H9 (cell line): ENCODE measurements around the gene TANGO6. TPM values are rescaled to one million over a fixed set of nuclear protein-coding genes. Genes with fewer than 3 reads are reported as not detected.

Experiments
- DNase-seq: peaks from one replicate; pipeline ENCODE4 v3.0.0-alpha.2; 2017
- H2AFZ ChIP-seq: one replicate; pipeline ENCODE4 v1.6.1; 2013; ENCODE audit warnings: mild to moderate bottlenecking, low read length, control low read depth, moderate library complexity
- H2AK5ac ChIP-seq: 2 replicates; pipeline ENCODE4 v1.6.1; 2013; ENCODE audit warnings: low read length, control low read depth, mixed read lengths; ENCODE audit not compliant: insufficient read length
- H2BK120ac ChIP-seq: one replicate; pipeline ENCODE4 v1.6.1; 2013; ENCODE audit warnings: low read depth, mild to moderate bottlenecking, low read length, control low read depth, inconsistent platforms; ENCODE audit not compliant: poor library complexity, severe bottlenecking
- H2BK12ac ChIP-seq: 2 replicates; pipeline ENCODE4 v1.6.1; 2013; ENCODE audit warnings: low read length, control low read depth, mixed read lengths, low read depth; ENCODE audit not compliant: insufficient read length
- H2BK15ac ChIP-seq: 2 replicates; pipeline ENCODE4 v1.6.1; 2013; ENCODE audit warnings: low read depth, low read length, control low read depth
- H2BK20ac ChIP-seq: one replicate; pipeline ENCODE4 v1.6.1; 2013; ENCODE audit warnings: low read depth, mild to moderate bottlenecking, low read length, control low read depth, inconsistent platforms; ENCODE audit not compliant: poor library complexity, severe bottlenecking
- H2BK5ac ChIP-seq: 2 replicates; pipeline ENCODE4 v1.6.1; 2013; ENCODE audit warnings: low read length, control low read depth, mixed read lengths; ENCODE audit not compliant: insufficient read length
- H3K14ac ChIP-seq: 2 replicates; pipeline ENCODE4 v1.6.1; 2013; ENCODE audit warnings: low read length, control low read depth; ENCODE audit not compliant: insufficient read depth
- H3K18ac ChIP-seq: 2 replicates; pipeline ENCODE4 v1.6.1; 2013; ENCODE audit warnings: low read depth, mild to moderate bottlenecking, mixed read lengths, low read length, control low read depth; ENCODE audit not compliant: insufficient read length
- H3K23ac ChIP-seq: 2 replicates; pipeline ENCODE4 v1.6.1; 2013; ENCODE audit warnings: low read length, control low read depth, mixed read lengths, low read depth; ENCODE audit not compliant: insufficient read length
- H3K23me2 ChIP-seq: 2 replicates; pipeline ENCODE4 v1.6.1; 2013; ENCODE audit warnings: low read depth, mild to moderate bottlenecking, mixed read lengths, low read length, control low read depth; ENCODE audit not compliant: insufficient read length, poor library complexity, severe bottlenecking
- H3K27ac ChIP-seq: 2 replicates; pipeline ENCODE4 v1.5.1; 2013; ENCODE audit warnings: low read length, control low read depth, mixed read lengths, low read depth; ENCODE audit not compliant: insufficient read length
- H3K27me3 ChIP-seq: 2 replicates; pipeline ENCODE4 v1.6.1; 2013; ENCODE audit warnings: low read length, control low read depth, inconsistent platforms; ENCODE audit not compliant: insufficient read depth
- H3K4ac ChIP-seq: 2 replicates; pipeline ENCODE4 v1.6.1; 2013; ENCODE audit warnings: low read depth, mild to moderate bottlenecking, control low read depth, inconsistent platforms, low read length, moderate library complexity
- H3K4me1 ChIP-seq: 2 replicates; pipeline ENCODE4 v1.6.1; 2013; ENCODE audit warnings: low read length, control low read depth, inconsistent platforms; ENCODE audit not compliant: insufficient read depth
- H3K4me2 ChIP-seq: 2 replicates; pipeline ENCODE4 v1.6.1; 2013; ENCODE audit warnings: low read length, control low read depth, mixed read lengths; ENCODE audit not compliant: insufficient read length, insufficient read depth
- H3K56ac ChIP-seq: 2 replicates; pipeline ENCODE4 v1.6.1; 2013; ENCODE audit warnings: low read depth, mild to moderate bottlenecking, mixed read lengths, low read length, control low read depth; ENCODE audit not compliant: insufficient read length
- H3K79me1 ChIP-seq: 2 replicates; pipeline ENCODE4 v1.6.1; 2013; ENCODE audit warnings: low read depth, mild to moderate bottlenecking, moderate library complexity, low read length, control low read depth, inconsistent platforms; ENCODE audit not compliant: insufficient read depth, poor library complexity, severe bottlenecking
- H3K79me2 ChIP-seq: 2 replicates; pipeline ENCODE4 v1.6.1; 2013; ENCODE audit warnings: low read length, control low read depth, inconsistent platforms; ENCODE audit not compliant: insufficient read depth
- H3K9ac ChIP-seq: 2 replicates; pipeline ENCODE4 v1.6.1; 2013; ENCODE audit warnings: low read length, control low read depth, mixed read lengths; ENCODE audit not compliant: insufficient read length; ENCODE audit errors: extremely low read depth
- H3K9me3 ChIP-seq: one replicate; pipeline ENCODE4 v1.6.1; 2013; ENCODE audit warnings: low read depth, low read length, inconsistent platforms; ENCODE audit not compliant: control insufficient read depth
- H3T11ph ChIP-seq: one replicate; pipeline ENCODE4 v1.6.1; 2013; ENCODE audit warnings: mild to moderate bottlenecking, low read length, control low read depth, inconsistent platforms
- H4K20me1 ChIP-seq: one replicate; pipeline ENCODE4 v1.6.1; 2013; ENCODE audit not compliant: control insufficient read depth, insufficient read length, insufficient read depth
- H4K5ac ChIP-seq: 2 replicates; pipeline ENCODE4 v1.6.1; 2013; ENCODE audit warnings: low read depth, mild to moderate bottlenecking, mixed read lengths, low read length, control low read depth; ENCODE audit not compliant: insufficient read length
- H4K8ac ChIP-seq: replicated peaks from 2 replicates; pipeline ENCODE4 v1.6.1; 2013; ENCODE audit warnings: low read length, control low read depth, mixed read lengths, low read depth; ENCODE audit not compliant: insufficient read length
- H4K91ac ChIP-seq: 2 replicates; pipeline ENCODE4 v1.6.1; 2013; ENCODE audit warnings: low read depth, mild to moderate bottlenecking, moderate library complexity, mixed read lengths, low read length, control low read depth; ENCODE audit not compliant: insufficient read length
- H3K27ac Mint-ChIP-seq, 3 experiments: 2 replicates in 2 of 3; 3 replicates in 1 of 3; pipeline ENCODE4 v1.8.0; 2020 to 2021; ENCODE audit warnings: mixed read lengths in 3 of 3, mild to moderate bottlenecking in 1 of 3, moderate library complexity in 1 of 3
- H3K27me3 Mint-ChIP-seq: 2 replicates; pipeline ENCODE4 v1.8.0; 2021; ENCODE audit warnings: low read depth, mild to moderate bottlenecking, moderate library complexity, mixed read lengths
- H3K36me3 Mint-ChIP-seq, 3 experiments: 2 replicates in 2 of 3; 3 replicates in 1 of 3; pipeline ENCODE4 v1.8.0; 2020 to 2021; ENCODE audit warnings: low read depth in 3 of 3, mixed read lengths in 3 of 3; ENCODE audit not compliant: insufficient read depth in 1 of 3
- H3K4me1 Mint-ChIP-seq, 2 experiments: 2 replicates each; pipeline ENCODE4 v1.8.0; 2020; ENCODE audit warnings: mixed read lengths in 2 of 2
- H3K4me3 Mint-ChIP-seq, 2 experiments: 2 replicates in 1 of 2; 3 replicates in 1 of 2; pipeline ENCODE4 v1.8.0; 2020 to 2021; ENCODE audit warnings: mild to moderate bottlenecking in 2 of 2, mixed read lengths in 2 of 2, moderate library complexity in 1 of 2
- H3K9me3 Mint-ChIP-seq, 2 experiments: 2 replicates in 1 of 2; 3 replicates in 1 of 2; pipeline ENCODE4 v1.8.0; 2020; ENCODE audit warnings: mild to moderate bottlenecking in 2 of 2, mixed read lengths in 2 of 2, moderate library complexity in 1 of 2
- WGBS: extraction: QIAGEN DNeasy Blood & Tissue Kit; methylation state at CpG from one replicate; pipeline ENCODE4 v1.1.7; 2013; ENCODE audit warnings: missing lambda C conversion rate, low lambda C conversion rate, mixed read lengths; ENCODE audit not compliant: insufficient read length; ENCODE audit errors: extremely low coverage; 5-methylcytosine and 5-hydroxymethylcytosine counted together
- total RNA-seq: library from RNA; stranded (reverse); gene quantifications from 2 replicates; pipeline ENCODE4 v1.2.1, GENCODE V29; 2021
- TF ChIP-seq, protein P1 (sequence below): fragments of 200-600 bp; sonication (generic); conservative IDR thresholded peaks from 3 replicates; pipeline ENCODE4 v1.8.0; 2021; ENCODE audit warnings: antibody characterized with exemption, mild to moderate bottlenecking

Gene TANGO6
- total RNA-seq, 1 experiment from 2014 or later, result 12.0 TPM

DNA sequence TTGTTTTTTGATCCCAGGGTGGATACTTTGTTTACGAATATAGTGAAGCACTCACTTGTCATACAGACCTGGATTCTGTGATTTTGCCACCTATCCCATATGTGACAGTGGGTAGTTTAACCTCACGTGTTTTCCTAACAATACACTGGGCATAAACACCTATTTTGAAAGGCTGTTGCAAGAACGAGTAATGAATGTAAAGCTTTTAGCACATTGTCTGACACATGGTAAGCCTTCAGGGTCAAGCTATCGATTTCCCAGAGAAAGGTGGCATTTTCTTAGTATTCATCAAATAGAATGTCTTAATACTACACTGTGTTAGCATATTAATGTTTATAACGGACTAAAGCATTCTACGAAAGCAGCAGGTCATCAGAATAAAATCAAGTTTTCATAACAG, 287.1 kb downstream of the TANGO6 start:
- peak overlapping the region; percentile 99 for H3K4me3 Mint-ChIP-seq
- H4K5ac ChIP-seq, result no peak overlapping the region
- H3K36me3 Mint-ChIP-seq, result peaks cover 6 to 52% (median 29%) of the 10 kb centered on the region in 3 experiments; a peak in 6 of 7 replicates
- no peak overlapping the region for H3K18ac ChIP-seq
- peaks cover 2% of the 10 kb centered on the region; the same call in 1 of the 2 replicates for H3K4me1 ChIP-seq
- no CpG with 5 or more reads among the region's 6 CpGs for WGBS
- no peak overlapping the region for H2BK12ac ChIP-seq
- TF ChIP-seq, protein P1, sequence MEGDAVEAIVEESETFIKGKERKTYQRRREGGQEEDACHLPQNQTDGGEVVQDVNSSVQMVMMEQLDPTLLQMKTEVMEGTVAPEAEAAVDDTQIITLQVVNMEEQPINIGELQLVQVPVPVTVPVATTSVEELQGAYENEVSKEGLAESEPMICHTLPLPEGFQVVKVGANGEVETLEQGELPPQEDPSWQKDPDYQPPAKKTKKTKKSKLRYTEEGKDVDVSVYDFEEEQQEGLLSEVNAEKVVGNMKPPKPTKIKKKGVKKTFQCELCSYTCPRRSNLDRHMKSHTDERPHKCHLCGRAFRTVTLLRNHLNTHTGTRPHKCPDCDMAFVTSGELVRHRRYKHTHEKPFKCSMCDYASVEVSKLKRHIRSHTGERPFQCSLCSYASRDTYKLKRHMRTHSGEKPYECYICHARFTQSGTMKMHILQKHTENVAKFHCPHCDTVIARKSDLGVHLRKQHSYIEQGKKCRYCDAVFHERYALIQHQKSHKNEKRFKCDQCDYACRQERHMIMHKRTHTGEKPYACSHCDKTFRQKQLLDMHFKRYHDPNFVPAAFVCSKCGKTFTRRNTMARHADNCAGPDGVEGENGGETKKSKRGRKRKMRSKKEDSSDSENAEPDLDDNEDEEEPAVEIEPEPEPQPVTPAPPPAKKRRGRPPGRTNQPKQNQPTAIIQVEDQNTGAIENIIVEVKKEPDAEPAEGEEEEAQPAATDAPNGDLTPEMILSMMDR, result no peak
- H3K56ac ChIP-seq, result no peak overlapping the region
- no peaks in the 10 kb centered on the region for H3K9me3 Mint-ChIP-seq
- no peak overlapping the region for H3K9ac ChIP-seq
- H3K4me2 ChIP-seq, result peak overlapping the region; percentile 70
- H3K9me3 ChIP-seq, result no peaks in the 10 kb centered on the region
- H3K79me1 ChIP-seq, result peaks cover 3% of the 10 kb centered on the region
- 0 out of 7 replicates have a peak overlapping the region, but pooled peaks of 1 of the 3 experiments have one; percentile 17 for H3K27ac Mint-ChIP-seq
- H3K27me3 Mint-ChIP-seq, result no peaks in the 10 kb centered on the region
- no peaks in the 10 kb centered on the region for H3K27me3 ChIP-seq
- no peak overlapping the region for H3K14ac ChIP-seq
- H3K4me1 Mint-ChIP-seq, result peaks cover 24 to 33% of the 10 kb centered on the region in 2 experiments
- H3K23me2 ChIP-seq, result peaks cover 12% of the 10 kb centered on the region
- no peak overlapping the region for H2AFZ ChIP-seq
- no peak overlapping the region for H3T11ph ChIP-seq
- no peak overlapping the region for H3K27ac ChIP-seq
- no peak overlapping the region for H4K91ac ChIP-seq
- H4K8ac ChIP-seq, result no peak overlapping the region
- no peak overlapping the region for H3K4ac ChIP-seq
- H2BK120ac ChIP-seq, result no peak overlapping the region
- DNase-seq, result no peak
- H2BK20ac ChIP-seq, result no peak overlapping the region
- H2BK15ac ChIP-seq, result no peak overlapping the region
- no peak overlapping the region for H3K23ac ChIP-seq
- peaks cover 2% of the 10 kb centered on the region for H4K20me1 ChIP-seq
- H2BK5ac ChIP-seq, result no peak overlapping the region
- peaks cover 35% of the 10 kb centered on the region for H3K79me2 ChIP-seq
- no peak overlapping the region for H2AK5ac ChIP-seq
